Adrenal gland (tissue), 12 donors: ENCODE data around the gene CKS1B. TPM values are rescaled to one million over a fixed set of nuclear protein-coding genes. Genes with fewer than 3 reads are reported as not detected.

Source experiments
- DNase-seq, 7 donors: peaks; one replicate each; pipeline ENCODE4 v3.0.0-alpha.2; 2019 to 2020
- H3K27ac ChIP-seq, 5 donors: fragments of 200-600 bp; sonication (generic) in 4 of 5; 1 replicate in 3 of 5; 2 replicates in 2 of 5; pipeline versions ENCODE4 v1.5.1 to v1.8.0; 2016 to 2020; ENCODE audit warnings: mild to moderate bottlenecking in 1 of 5
- H3K27me3 ChIP-seq: fragments of 200-600 bp; 2 replicates; pipeline ENCODE4 v1.8.0; 2021
- H3K36me3 ChIP-seq, 2 donors: fragments of 200-600 bp; replicated peaks in 1 of 2; 1 replicate in 1 of 2; 2 replicates in 1 of 2; pipeline versions ENCODE4 v1.5.1 to v1.8.0; 2018 to 2022
- H3K4me1 ChIP-seq, 2 donors: fragments of 200-600 bp; replicated peaks in 1 of 2; 1 replicate in 1 of 2; 2 replicates in 1 of 2; pipeline versions ENCODE4 v1.5.1 to v1.8.0; 2018 to 2021
- H3K4me3 ChIP-seq, 4 donors: fragments of 200-600 bp; sonication (generic) in 3 of 4; one replicate each; pipeline ENCODE4 v1.5.1; 2016 to 2018
- H3K9me3 ChIP-seq, 3 donors: fragments of 200-600 bp; sonication (generic) in 1 of 3; replicated peaks in 1 of 3; 1 replicate in 2 of 3; 2 replicates in 1 of 3; pipeline versions ENCODE4 v1.5.1 to v1.8.0; 2016 to 2021
- CTCF ChIP-seq, 6 experiments: fragments of 450-650 bp in 4 of 6; fragments of 200-600 bp in 2 of 6; sonication (generic) in 1 of 6; IDR thresholded peaks; 1 replicate in 5 of 6; 2 replicates in 1 of 6; pipeline versions ENCODE4 v1.5.1 to v1.8.0; 2016 to 2021; ENCODE audit warnings: antibody characterized with exemption in 6 of 6, mild to moderate bottlenecking in 2 of 6, moderate library complexity in 1 of 6
- POLR2A ChIP-seq, 2 donors: fragments of 450-650 bp; IDR thresholded peaks; one replicate each; pipeline ENCODE4 v1.6.1; 2017; ENCODE audit warnings: antibody characterized with exemption in 2 of 2, mild to moderate bottlenecking in 2 of 2, moderate library complexity in 1 of 2
- WGBS, 4 donors: extraction: QIAGEN DNeasy Blood & Tissue Kit in 2 of 4; methylation state at CpG; one replicate each; pipeline versions ENCODE4 v1.1.5 to v1.1.7; 2013 to 2017; 5-methylcytosine and 5-hydroxymethylcytosine counted together
- intact Hi-C, 2 donors: fragments of 100-400 bp; cut with DNase I; formaldehyde crosslinking; loops; one replicate each; pipeline versions ENCODE4 v1.14.1 to v1.15.0; 2022 to 2023
- polyA plus RNA-seq, 3 donors: library from polyadenylated mRNA; stranded (reverse); fragments of 200-250 nt in 2 of 3; fragments of 350-450 nt in 1 of 3; fragmentation: Illumina TruSeq in 1 of 3; extraction: RNeasy Lipid Tissue Mini Kit (QIAGEN cat#74804) in 1 of 3; gene quantifications; one replicate each; pipeline ENCODE4 v1.2.3, GENCODE V29; 2013 to 2014
- total RNA-seq, 9 donors: library from RNA; depleted of rRNA in 4 of 9; stranded (reverse); fragments of >200 nt in 4 of 9; fragments of 120-200 nt in 1 of 9; fragmentation: NEBNext Ultra II Directional in 1 of 9; extraction: Animal tissue kit (Norgen Biotek cat#: 25700) in 1 of 9; gene quantifications; one replicate each; pipeline versions ENCODE4 v1.1.0 to v1.2.4, GENCODE V29; 2013 to 2023
- donor health status: healthy with polysubstance abuse.
- donor health status: Bipolar disorder and iron deficiency.
- donor health status: DM: yes; HTN: yes; CAD: no.
- donor health status: DM: no; HTN: no; CAD: no.
- donor health status: DM: no; HTN: no; CAD: no.
- donor health status: DM: yes; HTN: yes; CAD: no.

Gene CKS1B
- total and polyA plus RNA-seq, 12 donors = 12.4 to 87.0 (median 29.5) TPM

DNA sequence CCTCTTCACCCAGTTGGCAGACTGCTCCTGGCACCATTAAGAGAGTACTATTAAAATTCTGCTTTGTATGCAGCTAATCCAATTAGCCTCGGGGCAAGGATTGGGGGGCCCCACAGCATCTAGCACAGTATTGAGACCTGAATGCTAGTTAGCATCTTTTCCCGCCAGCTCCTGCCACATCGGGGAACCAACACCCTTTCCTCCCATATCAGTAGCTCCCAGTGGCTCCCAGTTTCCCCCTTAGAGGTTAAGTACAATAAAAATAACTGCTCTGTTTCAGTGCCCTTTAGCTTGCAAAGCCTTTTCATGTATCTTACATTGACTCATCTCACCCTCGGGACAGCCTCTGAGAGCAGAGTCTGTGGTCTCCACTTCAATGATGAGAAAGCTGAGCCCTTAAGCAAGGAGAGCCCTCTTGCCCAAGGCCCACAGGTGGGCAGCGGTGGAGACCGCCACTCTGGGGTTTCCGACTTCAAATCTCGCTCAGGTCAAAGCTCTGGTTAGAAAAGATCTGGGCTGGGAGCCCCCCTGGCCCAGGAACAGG, 33.8 kb upstream of the CKS1B start:
- WGBS, 4 donors = 56 to 66% (median 62%) methylated on average over 6 to 8 of the region's 8 CpGs
- peak overlapping the region in 4 of 5 donors; percentile 27 to 91 (median 73) for H3K27ac ChIP-seq

GRCh38 chr1:154941333-154942013, 33.0 kb upstream of the CKS1B start:
- intact Hi-C loops = no loop called here
- peaks cover 42 to 68% of the 10 kb centered on the region in 2 donors for H3K4me1 ChIP-seq
- H3K27ac ChIP-seq = peak overlapping the region; percentile 34 to 91 (median 82)
- no peaks in the 10 kb centered on the region for H3K9me3 ChIP-seq
- WGBS, 4 donors = 29 to 34% (median 33%) methylated on average over 5 of the region's 5 CpGs
- no peaks in the 10 kb centered on the region for H3K27me3 ChIP-seq
- peak in 1 of 2 donors; percentile 17 for TF ChIP-seq POLR2A (IDR thresholded peaks at IDR 0.05)
- no peak for TF ChIP-seq CTCF (IDR thresholded peaks at IDR 0.05)
- H3K36me3 ChIP-seq = peaks cover 0 to 16% of the 10 kb centered on the region in 2 donors
- no peak overlapping the region for H3K4me3 ChIP-seq
- DNase-seq = peak; percentile 87 to 96 (median 95)

More for the DNA sequence above, 33.8 kb upstream of the CKS1B start:
- no peaks in the 10 kb centered on the region for H3K9me3 ChIP-seq
- H3K4me1 ChIP-seq = peaks cover 47 to 72% of the 10 kb centered on the region in 2 donors
- TF ChIP-seq POLR2A (IDR thresholded peaks at IDR 0.05) = no peak
- TF ChIP-seq CTCF (IDR thresholded peaks at IDR 0.05) = no peak
- peaks cover 0 to 10% of the 10 kb centered on the region in 2 donors for H3K36me3 ChIP-seq
- no peaks in the 10 kb centered on the region for H3K27me3 ChIP-seq
- H3K4me3 ChIP-seq = no peak overlapping the region
- DNase-seq = no peak
- intact Hi-C loops = no loop called here

GRCh38 chr1:154943649-154944400, 30.7 kb upstream of the CKS1B start:
- no peaks in the 10 kb centered on the region for H3K27me3 ChIP-seq
- WGBS, 4 donors = 28 to 42% (median 36%) methylated on average over 6 of the region's 6 CpGs
- intact Hi-C loops = no loop called here
- TF ChIP-seq CTCF (IDR thresholded peaks at IDR 0.05) (peak; percentile 48 to 71 (median 61)), POLR2A (IDR thresholded peaks at IDR 0.05) (no peak)
- no peak overlapping the region for H3K4me3 ChIP-seq
- DNase-seq = peak in 1 of 7 donors; percentile 47
- H3K27ac ChIP-seq = peak overlapping the region; percentile 0 to 89 (median 68)
- H3K4me1 ChIP-seq = peaks cover 33 to 53% of the 10 kb centered on the region in 2 donors
- H3K9me3 ChIP-seq = no peaks in the 10 kb centered on the region
- H3K36me3 ChIP-seq = peaks cover 0 to 32% of the 10 kb centered on the region in 2 donors
